ENCODE results near the gene CDA.

Gene CDA

DNA sequence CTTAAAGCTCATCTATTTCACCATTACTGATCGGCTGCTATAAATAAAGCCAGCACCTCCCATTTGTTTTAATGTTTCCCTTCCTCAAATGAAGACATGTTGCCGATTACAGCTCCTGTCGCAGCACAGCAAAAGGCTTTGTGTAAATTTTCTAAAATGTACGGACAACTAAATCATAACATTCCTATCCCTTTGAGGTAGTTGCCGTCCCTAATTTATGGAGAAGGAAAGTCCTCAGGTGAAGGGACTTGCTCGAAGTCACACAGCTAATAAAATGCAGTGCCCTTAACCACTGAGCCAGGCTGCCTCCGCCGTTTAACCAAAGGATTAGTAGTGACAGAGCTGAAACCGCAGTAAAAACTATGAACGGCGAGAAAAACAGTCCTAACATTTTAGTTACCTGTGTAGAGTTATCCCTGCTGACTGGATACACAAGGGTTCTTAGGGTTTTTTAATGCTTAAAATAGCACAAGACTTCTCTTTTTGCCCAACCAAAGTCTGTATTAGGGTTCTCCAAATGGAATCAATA, 45.2 kb downstream of the CDA start:
- peak overlapping the region; percentile 87 for H3K4me3 ChIP-seq (ENCODE audit: low read depth, low read length)
- TF ChIP-seq, protein P1, sequence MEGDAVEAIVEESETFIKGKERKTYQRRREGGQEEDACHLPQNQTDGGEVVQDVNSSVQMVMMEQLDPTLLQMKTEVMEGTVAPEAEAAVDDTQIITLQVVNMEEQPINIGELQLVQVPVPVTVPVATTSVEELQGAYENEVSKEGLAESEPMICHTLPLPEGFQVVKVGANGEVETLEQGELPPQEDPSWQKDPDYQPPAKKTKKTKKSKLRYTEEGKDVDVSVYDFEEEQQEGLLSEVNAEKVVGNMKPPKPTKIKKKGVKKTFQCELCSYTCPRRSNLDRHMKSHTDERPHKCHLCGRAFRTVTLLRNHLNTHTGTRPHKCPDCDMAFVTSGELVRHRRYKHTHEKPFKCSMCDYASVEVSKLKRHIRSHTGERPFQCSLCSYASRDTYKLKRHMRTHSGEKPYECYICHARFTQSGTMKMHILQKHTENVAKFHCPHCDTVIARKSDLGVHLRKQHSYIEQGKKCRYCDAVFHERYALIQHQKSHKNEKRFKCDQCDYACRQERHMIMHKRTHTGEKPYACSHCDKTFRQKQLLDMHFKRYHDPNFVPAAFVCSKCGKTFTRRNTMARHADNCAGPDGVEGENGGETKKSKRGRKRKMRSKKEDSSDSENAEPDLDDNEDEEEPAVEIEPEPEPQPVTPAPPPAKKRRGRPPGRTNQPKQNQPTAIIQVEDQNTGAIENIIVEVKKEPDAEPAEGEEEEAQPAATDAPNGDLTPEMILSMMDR (conservative IDR thresholded peaks at IDR 0.05; ENCODE audit: low read depth, low read length), result no peak
- no peak for DNase-seq (ENCODE audit: low read depth)

DNA sequence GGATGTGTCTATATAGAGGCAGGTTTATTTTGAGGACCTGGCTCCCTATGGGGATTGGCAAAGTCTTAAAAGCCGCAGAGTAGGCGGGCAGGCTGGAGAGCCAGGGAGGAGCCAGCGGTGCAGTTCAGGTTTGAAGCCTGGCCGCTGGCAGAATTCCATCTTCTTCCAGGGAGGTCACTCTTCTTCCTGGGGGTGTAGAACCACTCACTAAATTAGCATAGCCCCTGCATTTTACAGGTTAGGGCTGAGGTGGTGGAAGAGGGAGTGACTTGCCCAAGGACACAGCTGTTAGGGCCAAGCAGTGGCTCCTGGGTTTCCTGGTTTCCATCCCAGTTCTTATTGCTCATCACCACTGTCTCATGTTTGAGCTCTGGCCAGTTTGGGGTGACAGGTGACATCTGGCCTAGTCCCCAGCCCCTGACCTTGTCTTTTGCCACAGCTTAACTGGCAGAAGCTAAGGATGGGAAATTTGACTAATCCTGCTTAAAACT, 45.7 kb downstream of the CDA start:
- peak overlapping the region; percentile 87 for H3K4me3 ChIP-seq (ENCODE audit: low read depth, low read length)

DNA sequence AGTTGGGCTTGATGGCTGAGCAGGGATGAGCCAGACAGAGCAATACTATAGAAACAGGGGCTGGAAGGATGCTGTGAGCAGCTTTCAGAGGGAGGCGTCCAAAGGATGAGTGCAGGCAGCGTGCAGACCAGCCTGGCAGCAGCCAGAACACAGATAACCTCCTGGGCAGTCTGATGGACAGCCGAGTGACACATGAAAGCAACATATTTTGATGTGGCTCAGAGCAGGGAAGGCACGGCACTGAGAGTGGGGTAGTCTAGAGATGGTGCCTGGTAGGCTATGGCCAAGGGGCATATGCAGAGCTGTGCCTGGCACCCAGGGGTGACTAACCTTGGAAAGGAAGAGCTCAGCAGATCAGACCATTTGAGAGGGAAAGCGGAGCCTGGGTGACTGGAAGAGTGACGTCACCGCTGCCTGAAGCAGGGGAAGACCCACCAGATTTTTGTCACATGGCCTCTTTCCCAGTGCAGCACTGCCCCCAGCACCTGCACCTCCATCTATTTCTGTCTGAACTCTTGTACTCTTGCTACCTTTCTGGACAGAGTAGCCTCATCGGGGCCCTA, 48.0 kb downstream of the CDA start:
- H3K4me3 ChIP-seq (ENCODE audit: low read depth, low read length), result no peak overlapping the region
- DNase-seq (ENCODE audit: low read depth), result no peak
- TF ChIP-seq, protein P1 (conservative IDR thresholded peaks at IDR 0.05; ENCODE audit: low read depth, low read length), result no peak

More for the DNA sequence above, 45.7 kb downstream of the CDA start:
- TF ChIP-seq, protein P1 (conservative IDR thresholded peaks at IDR 0.05; ENCODE audit: low read depth, low read length), result no peak
- peak; percentile 72 for DNase-seq (ENCODE audit: low read depth)

DNA sequence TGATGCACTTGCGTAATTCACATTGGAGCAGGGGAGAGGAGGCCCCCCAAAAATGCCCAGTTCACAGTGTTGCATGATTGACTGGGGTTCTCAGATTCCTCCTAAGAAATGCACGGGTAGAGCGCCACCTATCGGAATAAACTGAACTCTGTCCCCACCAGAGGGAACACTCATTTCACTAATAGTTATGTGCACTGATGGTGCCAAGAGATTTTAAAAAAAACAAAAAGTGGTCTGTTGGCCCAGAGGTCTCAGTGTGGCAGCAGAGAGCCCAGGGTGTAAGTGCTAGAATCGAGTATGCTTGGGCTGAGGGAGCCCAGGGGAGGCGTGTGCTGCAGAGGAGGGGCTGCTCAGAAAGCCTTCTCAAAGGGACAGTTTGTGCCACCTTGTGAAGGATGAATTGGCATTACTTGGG, 51.3 kb downstream of the CDA start:
- TF ChIP-seq, protein P1 (conservative IDR thresholded peaks at IDR 0.05; ENCODE audit: low read depth, low read length), result peak; percentile 83
- no peak overlapping the region for H3K4me3 ChIP-seq (ENCODE audit: low read depth, low read length)
- peak; percentile 73 for DNase-seq (ENCODE audit: low read depth)

DNA sequence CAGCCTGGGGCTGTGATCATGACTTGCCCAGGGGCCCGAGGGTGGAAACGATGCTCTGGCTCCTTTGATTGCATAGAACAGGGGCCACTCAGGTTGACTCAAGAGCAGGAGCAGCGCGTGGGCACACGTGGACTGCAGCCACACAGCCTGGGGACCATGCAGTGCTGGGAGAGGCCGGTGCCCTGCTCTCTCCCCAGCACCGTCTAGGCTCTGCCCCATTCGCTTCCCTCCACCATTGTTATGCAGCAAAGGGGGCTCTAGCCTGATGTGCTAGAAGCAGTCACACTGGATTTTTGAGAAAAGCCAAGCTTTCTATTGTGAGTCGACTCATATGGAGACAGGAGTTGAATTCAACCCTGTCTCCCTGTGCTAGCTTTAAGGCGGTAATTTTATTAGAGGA, 53.1 kb downstream of the CDA start:
- no peak for DNase-seq (ENCODE audit: low read depth)
- TF ChIP-seq, protein P1 (conservative IDR thresholded peaks at IDR 0.05; ENCODE audit: low read depth, low read length), result no peak

DNA sequence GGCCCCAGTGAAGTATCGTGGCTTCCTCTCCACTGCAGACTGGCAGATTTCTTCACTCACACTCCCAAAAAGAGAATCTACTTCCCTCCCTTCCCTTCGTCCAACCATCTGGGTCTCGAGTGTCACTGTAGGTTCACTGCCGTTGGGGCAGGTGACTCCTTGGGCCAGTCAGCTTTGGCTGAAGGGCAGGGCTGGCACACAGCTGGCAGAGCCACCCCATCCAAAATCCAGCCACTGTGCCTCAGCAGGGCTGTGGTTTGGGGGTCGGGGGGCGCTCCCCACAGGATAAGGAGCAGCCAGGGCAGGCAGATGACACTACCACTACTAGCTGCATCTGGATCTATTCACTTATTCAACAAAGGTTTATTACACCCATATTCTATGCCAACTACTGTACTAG, 54.2 kb downstream of the CDA start:
- no peak for DNase-seq (ENCODE audit: low read depth)
- TF ChIP-seq, protein P1 (conservative IDR thresholded peaks at IDR 0.05; ENCODE audit: low read depth, low read length), result no peak
- H3K4me3 ChIP-seq (ENCODE audit: low read depth, low read length), result no peak overlapping the region

More for the DNA sequence above, 53.1 kb downstream of the CDA start:
- H3K4me3 ChIP-seq (ENCODE audit: low read depth, low read length), result no peak overlapping the region

DNA sequence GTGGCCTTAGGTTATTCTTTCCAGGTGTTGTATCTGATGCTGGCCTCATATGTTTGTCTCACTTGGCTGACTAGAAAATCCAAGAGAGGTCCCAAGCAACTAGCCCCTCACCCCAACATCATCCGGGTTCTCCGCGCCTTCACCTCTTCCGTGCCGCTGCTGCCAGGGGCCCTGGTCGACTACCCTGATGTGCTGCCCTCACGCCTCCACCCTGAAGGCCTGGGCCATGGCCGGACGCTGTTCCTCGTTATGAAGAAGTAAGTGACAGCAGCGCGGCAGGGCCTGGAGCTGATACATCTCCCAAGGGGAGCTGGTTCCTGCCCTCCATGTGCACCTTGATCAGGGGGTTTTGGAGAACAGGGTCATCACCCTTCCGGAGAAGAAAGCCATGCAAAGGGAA, 55.5 kb downstream of the CDA start:
- TF ChIP-seq, protein P1 (conservative IDR thresholded peaks at IDR 0.05; ENCODE audit: low read depth, low read length), result no peak

More for the DNA sequence above, 55.5 kb downstream of the CDA start:
- DNase-seq (ENCODE audit: low read depth), result no peak
- no peak overlapping the region for H3K4me3 ChIP-seq (ENCODE audit: low read depth, low read length)

Measured in choroid plexus epithelial cell (primary cell).